IMR-90 (cell line): ENCODE data around the gene USP47. TPM values are rescaled to one million over a fixed set of nuclear protein-coding genes. Genes with fewer than 3 reads are reported as not detected.
A peak's percentile ranks its signal among the peaks of the same experiment; 100 is the strongest.

Experiments used
- ATAC-seq: fragments of 200-7000 bp; cut with Tn5 transposase; 2 replicates; pipeline ENCODE4 v1.9.1; 2020; ENCODE audit warnings: low read depth, mild to moderate bottlenecking, moderate library complexity
- BruUV-seq: library from RNA; stranded (reverse); fragments of 400-500 nt; replicated peaks from 2 replicates; lab custom pipeline; 2021; lab: Mats Ljungman, UMichigan
- CTCF ChIA-PET: fragments of 300-600 bp; formaldehyde crosslinking; extraction: SDS; loops from one replicate; lab custom pipeline; 2021; ENCODE audit warnings: antibody characterized with exemption; lab: Yijun Ruan, JAX
- POLR2A ChIA-PET: fragments of 300-600 bp; sonication (Branson Sonifier 250); formaldehyde crosslinking; loops from one replicate; lab custom pipeline; 2022; ENCODE audit warnings: antibody characterized with exemption; ENCODE audit not compliant: unreplicated experiment; lab: Charles Lee
- DNase-seq: peaks from one replicate; pipeline ENCODE4 v3.0.0; 2013
- H2AFZ ChIP-seq: replicated peaks from 2 replicates; pipeline ENCODE3; 2013; ENCODE audit warnings: low read length, mild to moderate bottlenecking; ENCODE audit not compliant: poor library complexity
- H2AK5ac ChIP-seq: 2 replicates; pipeline ENCODE4 v1.6.1; 2013; ENCODE audit warnings: low read depth, low read length, inconsistent platforms
- H2AK9ac ChIP-seq: replicated peaks from 2 replicates; pipeline ENCODE3; 2013; ENCODE audit warnings: mild to moderate bottlenecking, low read depth, low read length, moderate library complexity; ENCODE audit not compliant: poor library complexity
- H2BK120ac ChIP-seq: 2 replicates; pipeline ENCODE4 v1.6.1; 2013; ENCODE audit warnings: low read depth, low read length, inconsistent platforms
- H2BK15ac ChIP-seq: 3 replicates; pipeline ENCODE4 v1.6.1; 2013; ENCODE audit warnings: low read depth, low read length, inconsistent platforms
- H2BK20ac ChIP-seq: 2 replicates; pipeline ENCODE4 v1.6.1; 2013; ENCODE audit warnings: low read depth, mild to moderate bottlenecking, inconsistent platforms, low read length, moderate library complexity
- H2BK5ac ChIP-seq: 2 replicates; pipeline ENCODE4 v1.6.1; 2013; ENCODE audit warnings: mild to moderate bottlenecking, low read depth, low read length, inconsistent platforms; ENCODE audit not compliant: poor library complexity, severe bottlenecking
- H3K14ac ChIP-seq: replicated peaks from 2 replicates; pipeline ENCODE4 v1.6.1; 2013; ENCODE audit warnings: low read depth, low read length, inconsistent platforms
- H3K18ac ChIP-seq: 2 replicates; pipeline ENCODE4 v1.6.1; 2013; ENCODE audit warnings: low read depth, low read length, control low read depth
- H3K23ac ChIP-seq: 2 replicates; pipeline ENCODE4 v1.6.1; 2013; ENCODE audit warnings: low read depth, low read length, inconsistent platforms
- H3K27ac ChIP-seq: 2 replicates; pipeline ENCODE4 v1.5.1; 2013; ENCODE audit warnings: mild to moderate bottlenecking, control low read depth, low read length; ENCODE audit not compliant: insufficient read depth
- H3K27me3 ChIP-seq: 2 replicates; pipeline ENCODE4 v1.6.1; 2013; ENCODE audit warnings: low read length; ENCODE audit not compliant: control insufficient read depth, insufficient read depth
- H3K36me3 ChIP-seq: 2 replicates; pipeline ENCODE4 v1.6.1; 2013; ENCODE audit warnings: low read length, mixed read lengths; ENCODE audit not compliant: control insufficient read depth, insufficient read depth
- H3K4ac ChIP-seq: 2 replicates; pipeline ENCODE4 v1.6.1; 2013; ENCODE audit warnings: low read depth, low read length, inconsistent platforms
- H3K4me1 ChIP-seq: 2 replicates; pipeline ENCODE4 v1.6.1; 2013; ENCODE audit warnings: low read length, mixed read lengths; ENCODE audit not compliant: control insufficient read depth, insufficient read depth
- H3K4me2 ChIP-seq: 2 replicates; pipeline ENCODE4 v1.6.1; 2013; ENCODE audit warnings: low read depth, mild to moderate bottlenecking, control low read depth, low read length, moderate library complexity
- H3K4me3 ChIP-seq: 2 replicates; pipeline ENCODE4 v1.5.1; 2013; ENCODE audit warnings: low read depth, mild to moderate bottlenecking, control low read depth, low read length, moderate library complexity; ENCODE audit not compliant: insufficient read depth
- H3K56ac ChIP-seq: 2 replicates; pipeline ENCODE4 v1.6.1; 2013; ENCODE audit warnings: low read length, inconsistent platforms; ENCODE audit not compliant: insufficient read depth; ENCODE audit errors: extremely low read depth
- H3K79me1 ChIP-seq, 2 experiments: 2 replicates each; pipeline ENCODE4 v1.6.1; 2013; ENCODE audit warnings: low read length in 2 of 2, inconsistent platforms in 1 of 2, low read depth in 1 of 2
- H3K9ac ChIP-seq: 2 replicates; pipeline ENCODE4 v1.6.1; 2013; ENCODE audit warnings: low read depth, low read length, control low read depth
- H3K9me1 ChIP-seq: 2 replicates; pipeline ENCODE4 v1.6.1; 2013; ENCODE audit warnings: low read length, inconsistent platforms; ENCODE audit not compliant: insufficient read depth
- H3K9me3 ChIP-seq: 2 replicates; pipeline ENCODE4 v1.6.1; 2013; ENCODE audit warnings: low read length; ENCODE audit not compliant: control insufficient read depth, insufficient read depth
- H4K20me1 ChIP-seq: 2 replicates; pipeline ENCODE4 v1.6.1; 2013; ENCODE audit warnings: low read length, inconsistent platforms; ENCODE audit not compliant: insufficient read depth
- H4K5ac ChIP-seq: 2 replicates; pipeline ENCODE4 v1.6.1; 2013; ENCODE audit warnings: mild to moderate bottlenecking, low read depth, low read length, control low read depth
- H4K8ac ChIP-seq, 2 experiments: 2 replicates each; pipeline ENCODE4 v1.6.1; 2013; ENCODE audit warnings: low read depth in 2 of 2, low read length in 2 of 2, control low read depth in 1 of 2, inconsistent platforms in 1 of 2
- H4K91ac ChIP-seq: 2 replicates; pipeline ENCODE4 v1.6.1; 2013; ENCODE audit warnings: low read depth, low read length, inconsistent platforms; ENCODE audit not compliant: insufficient read depth
- BHLHE40 ChIP-seq: fragments of 150-350 bp; IDR thresholded peaks from 2 replicates; pipeline ENCODE4 v1.6.1; 2016; ENCODE audit warnings: mild to moderate bottlenecking, low read depth, low read length
- CHD1 ChIP-seq: IDR thresholded peaks from 2 replicates; pipeline ENCODE4 v1.6.1; 2012; ENCODE audit warnings: low read depth, low read length, improper control_type of control experiment
- FOS ChIP-seq: fragments of 150-350 bp; IDR thresholded peaks from 2 replicates; pipeline ENCODE4 v1.6.1; 2016; ENCODE audit warnings: low read depth, low read length
- MAFK ChIP-seq: IDR thresholded peaks from 2 replicates; pipeline ENCODE4 v1.6.1; 2012; ENCODE audit warnings: low read depth, low read length, improper control_type of control experiment
- MAZ ChIP-seq: IDR thresholded peaks from 2 replicates; pipeline ENCODE4 v1.6.1; 2012; ENCODE audit warnings: low read depth, mild to moderate bottlenecking, low read length, improper control_type of control experiment, moderate library complexity, borderline replicate concordance
- MXI1 ChIP-seq: IDR thresholded peaks from 2 replicates; pipeline ENCODE4 v1.6.1; 2012; ENCODE audit warnings: low read depth, mild to moderate bottlenecking, low read length, moderate library complexity, borderline replicate concordance
- NFE2L2 ChIP-seq: fragments of 150-350 bp; IDR thresholded peaks from 2 replicates; pipeline ENCODE4 v1.6.1; 2016; ENCODE audit warnings: low read depth, mild to moderate bottlenecking, low read length
- RAD21 ChIP-seq: IDR thresholded peaks from 2 replicates; pipeline ENCODE4 v1.6.1; 2012; ENCODE audit warnings: low read length, improper control_type of control experiment
- RCOR1 ChIP-seq: IDR thresholded peaks from 2 replicates; pipeline ENCODE4 v1.6.1; 2012; ENCODE audit warnings: mild to moderate bottlenecking, low read length, improper control_type of control experiment; ENCODE audit not compliant: insufficient replicate concordance
- RFX5 ChIP-seq: IDR thresholded peaks from 2 replicates; pipeline ENCODE4 v1.8.0; 2012; ENCODE audit warnings: low read depth, mild to moderate bottlenecking, low read length, moderate library complexity
- SMC3 ChIP-seq: fragments of 150-350 bp; IDR thresholded peaks from 2 replicates; pipeline ENCODE4 v1.6.1; 2016; ENCODE audit warnings: low read depth, mild to moderate bottlenecking, antibody characterized with exemption, low read length, moderate library complexity
- WGBS, 2 experiments: methylation state at CpG; one replicate each; pipeline versions ENCODE4 v1.1.5 to v1.1.7; 2013; ENCODE audit warnings: missing lambda C conversion rate in 2 of 2; ENCODE audit not compliant: insufficient read length in 1 of 2; ENCODE audit errors: extremely low coverage in 2 of 2; 5-methylcytosine and 5-hydroxymethylcytosine counted together
- dilution Hi-C: fragments of 300-500 bp; cut with HindIII; formaldehyde crosslinking; loops from one replicate; pipeline ENCODE4 v1.14.3; 2018; ENCODE audit warnings: low sequenced_read_pairs; ENCODE audit not compliant: unreplicated experiment
- in situ Hi-C: fragments of 300-500 bp; cut with MboI; formaldehyde crosslinking; loops from 3 replicates; pipeline ENCODE4 v1.14.3; 2019; ENCODE audit warnings: low sequenced_read_pairs, inconsistent platforms, mixed read lengths
- intact Hi-C: fragments of 100-400 bp; cut with micrococcal nuclease; formaldehyde crosslinking; loops from 2 replicates; pipeline ENCODE4 v1.10.0; 2022
- polyA plus RNA-seq, 3 experiments: library from polyadenylated mRNA; depleted of rRNA; stranded (reverse); fragments of >200 nt; gene quantifications; 2 replicates each; pipeline ENCODE4 v1.2.3, GENCODE V29; 2012; ENCODE audit warnings: low replicate concordance in 1 of 3
- total RNA-seq: library from RNA; depleted of rRNA; stranded (reverse); fragments of >200 nt; gene quantifications from 2 replicates; pipeline ENCODE4 v1.2.3, GENCODE V29; 2012
- TF ChIP-seq, protein P1 (sequence below): fragments of 150-350 bp; IDR thresholded peaks from 2 replicates; pipeline ENCODE4 v1.6.1; 2017; ENCODE audit warnings: mild to moderate bottlenecking, antibody characterized with exemption, low read length, low read depth
- TF ChIP-seq, protein P2 (sequence below): conservative IDR thresholded peaks from 2 replicates; pipeline ENCODE4 v1.5.1; 2012; ENCODE audit warnings: mild to moderate bottlenecking, low read depth, low read length, improper control_type of control experiment

The USP47 gene
- total and polyA plus RNA-seq, 2 of the 4 experiments (the other 2 are of a cell fraction) = 15.0 to 110 TPM

DNA sequence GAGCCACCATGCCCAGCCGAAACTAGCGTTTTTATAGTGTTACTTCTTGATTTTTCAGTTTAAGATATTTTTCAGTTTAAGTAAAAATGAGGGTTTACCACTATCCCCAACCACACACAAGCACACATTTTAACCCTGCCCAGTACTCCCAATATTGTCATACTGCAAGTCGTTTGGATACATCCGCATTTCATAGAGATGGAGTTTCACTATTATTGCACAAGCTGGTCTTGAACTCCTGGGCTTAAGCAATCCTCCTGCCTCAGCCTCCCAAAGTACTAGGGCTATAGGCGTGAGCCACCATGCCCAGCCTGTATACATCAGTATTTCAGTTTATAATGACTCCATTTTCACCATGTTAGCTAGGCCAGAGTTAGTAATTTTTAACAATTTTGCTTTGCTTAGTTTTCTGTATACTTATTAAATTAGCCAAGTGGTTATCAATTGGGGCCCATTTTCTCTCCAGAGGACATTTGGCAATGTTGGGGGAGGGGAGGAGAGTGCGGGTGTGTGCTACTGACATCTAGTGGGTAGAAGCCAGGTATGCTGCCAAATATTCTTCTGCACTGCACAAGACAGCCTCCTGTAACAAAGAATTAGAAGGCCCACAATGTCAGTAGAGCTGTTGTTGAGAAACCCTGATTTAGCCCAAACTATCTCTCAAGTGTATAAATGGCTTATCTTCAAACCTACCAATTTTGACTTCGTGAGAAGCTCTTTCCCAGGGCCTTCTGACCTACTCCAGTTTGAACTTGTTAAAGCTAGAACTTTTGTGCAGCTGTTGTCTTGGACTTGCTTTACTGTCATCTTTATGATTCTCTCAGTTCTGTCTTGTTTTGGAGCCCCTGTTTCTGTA is 7.3 kb downstream of the USP47 start:
- in situ Hi-C loops = no loop called here
- Histone ChIP-seq H3K56ac (no peak overlapping the region), H3K36me3 (no peaks in the 10 kb centered on the region), H3K79me1 (peaks cover 6 to 60% of the 10 kb centered on the region in 2 experiments; a peak in 3 of 4 replicates), H3K9ac (no peak overlapping the region), H2BK5ac (no peak overlapping the region), H2BK120ac (no peak overlapping the region), H3K9me1 (peaks cover 20% of the 10 kb centered on the region), H2AK9ac (no peak overlapping the region), H2AK5ac (no peak overlapping the region; the same call in 1 of the 2 replicates), H3K14ac (0 out of 2 replicates have a peak overlapping the region, but pooled peaks have one; percentile 2), H3K4me1 (peaks cover 15% of the 10 kb centered on the region), H3K4me2 (peak overlapping the region; percentile 71; the same call in 1 of the 2 replicates), H2BK20ac (no peak overlapping the region), H4K8ac (no peak overlapping the region), H3K18ac (no peak overlapping the region), H3K9me3 (no peaks in the 10 kb centered on the region), H3K27me3 (no peaks in the 10 kb centered on the region), H2AFZ (no peak overlapping the region), H3K23ac (peak overlapping the region; percentile 11; the same call in 1 of the 2 replicates), H3K27ac (no peak overlapping the region), H4K91ac (no peak overlapping the region), H4K20me1 (peaks cover 83% of the 10 kb centered on the region), H4K5ac (no peak overlapping the region), H3K4ac (no peak overlapping the region; the same call in 1 of the 2 replicates), H3K4me3 (no peak overlapping the region), H2BK15ac (no peak overlapping the region)
- intact Hi-C loops = loop anchor here (5.0 kb wide), 1 partner anchor 433 kb away; no protein-coding TSS in a partner anchor
- DNase-seq (peak; percentile 62), ATAC-seq (no peak; the same call in 1 of the 2 replicates)
- 93% methylated on average over 2 of the region's 7 CpGs; no CpG with 5 or more reads in 1 of the 2 experiments for WGBS, 2 experiments
- ChIA-PET POLR2A (interaction anchor here (0.6 kb wide), 1 partner anchor 142 kb away, joined by 3 read pairs; no protein-coding TSS in a partner anchor), CTCF (interaction anchor here (0.7 kb wide), 1 partner anchor 54 kb away, joined by 3 read pairs; no protein-coding TSS in a partner anchor)
- no TSS peak for BruUV-seq
- dilution Hi-C loops = no loop called here
- no peak for TF ChIP-seq MXI1
- TF ChIP-seq RFX5 = no peak
- peak; percentile 29; the same call in 1 of the 2 replicates for TF ChIP-seq SMC3
- TF ChIP-seq RCOR1 = no peak
- TF ChIP-seq RAD21 = 0 out of 2 replicates have a peak, but pooled peaks have one; percentile 32
- no peak for TF ChIP-seq MAZ
- TF ChIP-seq CHD1 = no peak
- no peak for TF ChIP-seq BHLHE40
- TF ChIP-seq NFE2L2 = no peak
- TF ChIP-seq, protein P1, sequence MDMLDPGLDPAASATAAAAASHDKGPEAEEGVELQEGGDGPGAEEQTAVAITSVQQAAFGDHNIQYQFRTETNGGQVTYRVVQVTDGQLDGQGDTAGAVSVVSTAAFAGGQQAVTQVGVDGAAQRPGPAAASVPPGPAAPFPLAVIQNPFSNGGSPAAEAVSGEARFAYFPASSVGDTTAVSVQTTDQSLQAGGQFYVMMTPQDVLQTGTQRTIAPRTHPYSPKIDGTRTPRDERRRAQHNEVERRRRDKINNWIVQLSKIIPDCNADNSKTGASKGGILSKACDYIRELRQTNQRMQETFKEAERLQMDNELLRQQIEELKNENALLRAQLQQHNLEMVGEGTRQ = no peak
- no peak for TF ChIP-seq FOS
- TF ChIP-seq MAFK = no peak
- TF ChIP-seq, protein P2, sequence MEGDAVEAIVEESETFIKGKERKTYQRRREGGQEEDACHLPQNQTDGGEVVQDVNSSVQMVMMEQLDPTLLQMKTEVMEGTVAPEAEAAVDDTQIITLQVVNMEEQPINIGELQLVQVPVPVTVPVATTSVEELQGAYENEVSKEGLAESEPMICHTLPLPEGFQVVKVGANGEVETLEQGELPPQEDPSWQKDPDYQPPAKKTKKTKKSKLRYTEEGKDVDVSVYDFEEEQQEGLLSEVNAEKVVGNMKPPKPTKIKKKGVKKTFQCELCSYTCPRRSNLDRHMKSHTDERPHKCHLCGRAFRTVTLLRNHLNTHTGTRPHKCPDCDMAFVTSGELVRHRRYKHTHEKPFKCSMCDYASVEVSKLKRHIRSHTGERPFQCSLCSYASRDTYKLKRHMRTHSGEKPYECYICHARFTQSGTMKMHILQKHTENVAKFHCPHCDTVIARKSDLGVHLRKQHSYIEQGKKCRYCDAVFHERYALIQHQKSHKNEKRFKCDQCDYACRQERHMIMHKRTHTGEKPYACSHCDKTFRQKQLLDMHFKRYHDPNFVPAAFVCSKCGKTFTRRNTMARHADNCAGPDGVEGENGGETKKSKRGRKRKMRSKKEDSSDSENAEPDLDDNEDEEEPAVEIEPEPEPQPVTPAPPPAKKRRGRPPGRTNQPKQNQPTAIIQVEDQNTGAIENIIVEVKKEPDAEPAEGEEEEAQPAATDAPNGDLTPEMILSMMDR = peak; percentile 55
